Endodermal cell (in vitro differentiated cells): Measurements from ENCODE around the gene PRICKLE4. TPM values are rescaled to one million over a fixed set of nuclear protein-coding genes. Genes with fewer than 3 reads are reported as not detected.

Experiments used
- DNase-seq: peaks from one replicate; pipeline ENCODE4 v3.0.0-alpha.2; 2017
- H3K27ac ChIP-seq: 2 replicates; pipeline ENCODE4 v1.5.1; 2013; ENCODE audit warnings: mild to moderate bottlenecking, low read depth, low read length, moderate library complexity
- H3K27me3 ChIP-seq: 2 replicates; pipeline ENCODE4 v1.6.1; 2013; ENCODE audit warnings: mild to moderate bottlenecking, low read length, moderate library complexity; ENCODE audit not compliant: insufficient read depth, control insufficient read depth, poor library complexity, severe bottlenecking
- H3K36me3 ChIP-seq: 2 replicates; pipeline ENCODE4 v1.7.0; 2013; ENCODE audit warnings: mild to moderate bottlenecking, low read length, moderate library complexity; ENCODE audit not compliant: control insufficient read depth, insufficient read depth
- H3K4me1 ChIP-seq: one replicate; pipeline ENCODE4 v1.7.0; 2013; ENCODE audit warnings: low read length; ENCODE audit not compliant: control insufficient read depth, insufficient read depth
- H3K4me3 ChIP-seq: 2 replicates; pipeline ENCODE4 v1.5.1; 2013; ENCODE audit warnings: mild to moderate bottlenecking, low read length, moderate library complexity
- H3K9ac ChIP-seq: 2 replicates; pipeline ENCODE4 v1.6.1; 2013; ENCODE audit warnings: mild to moderate bottlenecking, low read length, moderate library complexity; ENCODE audit not compliant: poor library complexity, severe bottlenecking; ENCODE audit errors: extremely low read depth
- H3K9me3 ChIP-seq: 2 replicates; pipeline ENCODE4 v1.6.1; 2013; ENCODE audit warnings: mild to moderate bottlenecking, low read length, moderate library complexity; ENCODE audit not compliant: control insufficient read depth
- H3K27ac Mint-ChIP-seq: 2 replicates; pipeline ENCODE4 v1.8.0; 2020; ENCODE audit warnings: mixed read lengths
- H3K27me3 Mint-ChIP-seq: 2 replicates; pipeline ENCODE4 v1.8.0; 2021; ENCODE audit warnings: mild to moderate bottlenecking, mixed read lengths; ENCODE audit not compliant: insufficient read depth
- H3K36me3 Mint-ChIP-seq: 2 replicates; pipeline ENCODE4 v1.8.0; 2020; ENCODE audit warnings: low read depth, mixed read lengths
- H3K4me1 Mint-ChIP-seq: 2 replicates; pipeline ENCODE4 v1.8.0; 2020; ENCODE audit warnings: mixed read lengths
- H3K4me3 Mint-ChIP-seq: 2 replicates; pipeline ENCODE4 v1.8.0; 2020; ENCODE audit warnings: mild to moderate bottlenecking, moderate library complexity, mixed read lengths
- H3K9me3 Mint-ChIP-seq: 2 replicates; pipeline ENCODE4 v1.8.0; 2020; ENCODE audit warnings: mild to moderate bottlenecking, mixed read lengths
- CTCF ChIP-seq: fragments of 200-600 bp; sonication (generic); conservative IDR thresholded peaks from 2 replicates; pipeline ENCODE4 v1.5.0; 2021; ENCODE audit warnings: antibody characterized with exemption, mild to moderate bottlenecking
- WGBS, 2 experiments: methylation state at CpG; one replicate each; pipeline versions ENCODE4 v1.1.5 to v1.1.7; 2013; ENCODE audit warnings: missing lambda C conversion rate in 2 of 2, mixed read lengths in 1 of 2; ENCODE audit not compliant: insufficient coverage in 1 of 2, insufficient read length in 1 of 2; 5-methylcytosine and 5-hydroxymethylcytosine counted together
- total RNA-seq, 2 donors: library from RNA; stranded (reverse); fragmentation: NEBNext Ultra II Directional in 1 of 2; extraction: Animal tissue kit (Norgen Biotek cat#: 25700) in 1 of 2; gene quantifications; 2 replicates in 1 of 2; 3 replicates in 1 of 2; pipeline ENCODE4 v1.2.1, GENCODE V29; 2021

Gene PRICKLE4
- total RNA-seq, 2 donors from 2014 or later, result 2.6 to 3.6 TPM

- no peaks in the 10 kb centered on the region for H3K9me3 ChIP-seq
- no peak overlapping the region for H3K4me3 ChIP-seq
- no peak overlapping the region for H3K9ac ChIP-seq
- H3K27me3 ChIP-seq, result peaks cover 17% of the 10 kb centered on the region
- peaks cover 3% of the 10 kb centered on the region for H3K4me1 ChIP-seq
- no peak for DNase-seq
- H3K27ac ChIP-seq, result no peak overlapping the region
- H3K4me1 Mint-ChIP-seq, result peaks cover 12% of the 10 kb centered on the region
- no peak overlapping the region for H3K4me3 Mint-ChIP-seq
- no peak overlapping the region for H3K27ac Mint-ChIP-seq
- no peaks in the 10 kb centered on the region for H3K9me3 Mint-ChIP-seq
- no peaks in the 10 kb centered on the region for H3K36me3 Mint-ChIP-seq
- H3K27me3 Mint-ChIP-seq, result peaks cover 19% of the 10 kb centered on the region
- no peak for TF ChIP-seq CTCF
- no peaks in the 10 kb centered on the region for H3K36me3 ChIP-seq
- 78 to 87% methylated on average over 2 to 6 of the region's 6 CpGs for WGBS, 2 experiments
Measured at GRCh38 chr6:41736186-41736733, 44.3 kb upstream of the PRICKLE4 start.

DNA sequence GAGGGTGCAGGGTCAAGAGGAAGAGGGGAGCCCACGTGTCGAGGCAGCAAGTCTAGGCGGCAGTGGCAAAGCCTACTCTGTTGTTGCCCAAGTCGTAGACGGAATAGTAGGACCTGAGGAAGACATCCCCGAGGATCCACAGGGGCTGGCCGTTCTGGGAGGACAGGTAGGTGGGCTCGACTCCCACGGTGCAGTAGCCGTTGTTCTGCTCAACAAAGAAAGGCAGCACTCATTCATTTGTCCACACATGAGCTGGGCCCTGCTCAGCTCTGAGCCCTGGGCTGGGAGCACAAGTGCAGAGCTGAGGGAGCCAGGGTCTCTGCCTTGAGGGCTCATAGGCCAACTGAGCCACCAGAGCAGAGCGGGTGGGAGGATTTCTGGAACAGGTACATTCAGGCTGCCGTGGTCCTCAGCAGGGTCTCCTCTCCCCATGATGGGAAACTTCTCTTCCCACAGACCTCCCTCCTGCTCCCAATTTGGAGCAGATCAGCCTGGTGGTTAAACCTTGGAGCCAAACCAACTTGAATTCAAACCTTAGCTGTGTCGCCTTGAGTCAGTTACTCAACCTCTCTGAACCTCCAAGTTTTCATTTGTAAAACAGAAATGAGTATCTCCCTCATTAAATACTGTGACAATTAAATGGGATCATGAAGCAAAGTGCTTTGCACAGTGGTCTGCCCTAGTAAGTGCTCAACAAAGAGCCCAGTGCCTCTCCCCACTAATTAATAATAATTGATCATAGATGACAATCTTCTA, 43.6 kb upstream of the PRICKLE4 start:
- no peaks in the 10 kb centered on the region for H3K36me3 Mint-ChIP-seq
- Histone ChIP-seq H3K27ac (no peak overlapping the region), H3K4me3 (no peak overlapping the region), H3K9me3 (no peaks in the 10 kb centered on the region), H3K27me3 (peaks cover 17% of the 10 kb centered on the region), H3K9ac (no peak overlapping the region), H3K36me3 (no peaks in the 10 kb centered on the region), H3K4me1 (peaks cover 3% of the 10 kb centered on the region)
- H3K27ac Mint-ChIP-seq, result no peak overlapping the region
- 89 to 92% methylated on average over 12 to 13 of the region's 13 CpGs for WGBS, 2 experiments
- H3K27me3 Mint-ChIP-seq, result peaks cover 19% of the 10 kb centered on the region
- no peaks in the 10 kb centered on the region for H3K9me3 Mint-ChIP-seq
- no peak for TF ChIP-seq CTCF
- no peak overlapping the region for H3K4me3 Mint-ChIP-seq
- DNase-seq, result no peak
- peaks cover 12% of the 10 kb centered on the region for H3K4me1 Mint-ChIP-seq

- peaks cover 8% of the 10 kb centered on the region for H3K4me1 Mint-ChIP-seq
- no peaks in the 10 kb centered on the region for H3K9me3 Mint-ChIP-seq
- no peak overlapping the region for H3K4me3 Mint-ChIP-seq
Measured at GRCh38 chr6:41737591-41738130, 42.9 kb upstream of the PRICKLE4 start.

More at GRCh38 chr6:41737591-41738130, 42.9 kb upstream of the PRICKLE4 start:
- H3K27ac Mint-ChIP-seq, result no peak overlapping the region
- peaks cover 19% of the 10 kb centered on the region for H3K27me3 Mint-ChIP-seq
- no peaks in the 10 kb centered on the region for H3K9me3 ChIP-seq
- TF ChIP-seq CTCF, result no peak
- no peak for DNase-seq
- no peak overlapping the region for H3K27ac ChIP-seq
- H3K36me3 ChIP-seq, result no peaks in the 10 kb centered on the region
- no peak overlapping the region for H3K4me3 ChIP-seq
- peaks cover 13% of the 10 kb centered on the region for H3K27me3 ChIP-seq
- H3K36me3 Mint-ChIP-seq, result no peaks in the 10 kb centered on the region
- 94% methylated on average over 4 of the region's 6 CpGs; no CpG with 5 or more reads in 1 of the 2 experiments for WGBS, 2 experiments
- H3K4me1 ChIP-seq, result peaks cover 3% of the 10 kb centered on the region
- no peak overlapping the region for H3K9ac ChIP-seq
